A549 treated with GW870086 at 1 μM for 4 hours (cell line): ENCODE results near the gene CAV1. TPM values are rescaled to one million over a fixed set of nuclear protein-coding genes. Genes with fewer than 3 reads are reported as not detected.

Experiments used
- total RNA-seq: library from RNA; stranded (reverse); fragments of 200-300 nt; extraction: Qiagen RNA extraction; gene quantifications from 5 replicates; pipeline ENCODE4 v1.2.3, GENCODE V29; 2022; ENCODE audit warnings: low read depth

CAV1 gene, protein sequence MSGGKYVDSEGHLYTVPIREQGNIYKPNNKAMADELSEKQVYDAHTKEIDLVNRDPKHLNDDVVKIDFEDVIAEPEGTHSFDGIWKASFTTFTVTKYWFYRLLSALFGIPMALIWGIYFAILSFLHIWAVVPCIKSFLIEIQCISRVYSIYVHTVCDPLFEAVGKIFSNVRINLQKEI
- 490 to 569 TPM (median 549 TPM) in 5 replicates for total RNA-seq

DNA sequence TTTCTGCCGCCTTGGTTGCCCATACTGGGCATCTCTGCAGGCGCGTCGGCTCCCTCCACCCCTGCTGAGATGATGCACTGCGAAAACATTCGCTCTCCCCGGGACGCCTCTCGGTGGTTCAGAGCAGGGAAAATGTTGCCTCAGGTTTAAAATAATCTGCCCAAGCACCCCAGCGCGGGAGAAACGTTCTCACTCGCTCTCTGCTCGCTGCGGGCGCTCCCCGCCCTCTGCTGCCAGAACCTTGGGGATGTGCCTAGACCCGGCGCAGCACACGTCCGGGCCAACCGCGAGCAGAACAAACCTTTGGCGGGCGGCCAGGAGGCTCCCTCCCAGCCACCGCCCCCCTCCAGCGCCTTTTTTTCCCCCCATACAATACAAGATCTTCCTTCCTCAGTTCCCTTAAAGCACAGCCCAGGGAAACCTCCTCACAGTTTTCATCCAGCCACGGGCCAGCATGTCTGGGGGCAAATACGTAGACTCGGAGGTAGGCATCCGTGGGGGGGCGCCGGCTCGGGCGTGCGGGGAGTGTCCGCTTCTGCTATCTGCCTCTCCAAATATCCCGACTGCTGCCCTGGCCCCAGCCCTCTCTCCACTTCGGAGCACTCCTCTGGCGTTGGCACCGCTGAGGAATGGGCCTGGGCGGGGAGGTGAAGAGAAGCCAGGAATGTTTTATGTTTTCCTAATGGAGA, at the start of gene CAV1:
TSS of gene CAV1 (plus strand) at position 428 of the 689 bp plus-strand sequence. CDS start at position 455, 27 bp downstream.

DNA sequence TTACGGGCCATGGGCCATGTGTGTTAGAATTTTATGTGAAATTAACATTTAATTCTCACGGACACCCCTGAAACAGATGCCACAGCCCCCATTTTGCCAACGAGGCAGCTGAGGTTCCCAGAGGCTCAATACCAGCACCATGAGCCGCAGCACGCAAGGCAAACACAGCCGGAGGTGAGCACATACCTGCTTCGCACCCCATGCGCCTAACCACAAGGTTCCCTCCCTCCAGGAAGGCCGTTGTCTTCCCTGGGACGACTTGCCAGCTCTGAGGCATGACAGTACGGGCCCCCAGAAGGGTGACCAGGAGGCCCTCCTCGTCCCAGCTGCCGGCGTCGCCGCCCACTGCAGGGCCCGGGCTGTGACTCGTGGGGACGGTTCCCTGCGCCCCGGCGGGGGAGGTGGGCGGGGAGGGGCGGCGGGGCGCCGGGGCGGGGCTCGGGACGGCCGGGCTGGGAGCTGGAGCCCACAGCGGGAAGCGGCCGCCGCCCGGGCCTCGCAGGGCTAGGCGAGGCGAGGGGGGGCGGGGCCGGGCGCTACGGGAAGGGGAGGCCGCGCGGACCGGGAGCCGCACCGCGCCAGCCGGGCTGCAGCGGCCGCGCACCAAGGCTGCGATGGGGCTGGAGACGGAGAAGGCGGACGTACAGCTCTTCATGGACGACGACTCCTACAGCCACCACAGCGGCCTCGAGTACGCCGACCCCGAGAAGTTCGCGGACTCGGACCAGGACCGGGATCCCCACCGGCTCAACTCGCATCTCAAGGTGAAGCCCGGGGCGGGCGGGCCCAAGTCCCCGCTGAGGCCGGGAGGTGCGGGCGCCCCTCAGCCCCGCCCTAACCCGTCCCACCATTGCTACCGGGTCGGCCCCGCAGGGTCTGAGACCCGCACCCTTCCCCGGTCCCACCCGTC, 25.4 kb upstream of the CAV1 start, which contains the start of gene CAV2:
TSS of gene CAV2 (plus strand) at position 571 of the 910 bp plus-strand sequence. CDS start at position 615, 44 bp downstream.

Other genes starting within 250 kb of the CAV1 start
- gene CAV2, start 25.3 kb upstream of the CAV1 start, total RNA-seq, result 150 to 178 TPM (median 177 TPM) in 5 replicates
- 61.4 to 87.3 TPM (median 81.1 TPM) in 5 replicates for gene MET, start 147.2 kb downstream of the CAV1 start, total RNA-seq